HL-60 (cell line): ENCODE results near the gene TUBGCP6.

Experiments used
- DNase-seq, 2 experiments: peaks; one replicate each; pipeline ENCODE4 v3.0.0-alpha.2; 2010 to 2020; ENCODE audit warnings: low read depth in 1 of 2, low spot score in 1 of 2
- H3K27ac ChIP-seq: fragments of 250-450 bp; sonication (Bioruptor Pico); replicated peaks from 2 replicates; pipeline ENCODE4 v1.5.1; 2020; ENCODE audit warnings: mild to moderate bottlenecking, moderate library complexity
- H3K27me3 ChIP-seq: fragments of 250-450 bp; sonication (Bioruptor Pico); 2 replicates; pipeline ENCODE4 v1.5.1; 2021; ENCODE audit warnings: mild to moderate bottlenecking, moderate library complexity; ENCODE audit not compliant: insufficient read depth, poor library complexity, severe bottlenecking
- H3K4me3 ChIP-seq: replicated peaks from 2 replicates; pipeline ENCODE4 v1.5.1; 2011; ENCODE audit warnings: mild to moderate bottlenecking, control low read depth, low read length; ENCODE audit not compliant: insufficient read depth
- GABPA ChIP-seq: IDR thresholded peaks from 2 replicates; pipeline ENCODE4 v1.6.1; 2012; ENCODE audit warnings: low read depth
- POLR2AphosphoS5 ChIP-seq: IDR thresholded peaks from 2 replicates; pipeline ENCODE4 v1.6.1; 2012; ENCODE audit warnings: low read depth
- SPI1 ChIP-seq: IDR thresholded peaks from 2 replicates; pipeline ENCODE4 v1.6.1; 2012; ENCODE audit warnings: low read depth, mild to moderate bottlenecking, borderline replicate concordance
- TF ChIP-seq, protein P1 (sequence below): IDR thresholded peaks from one replicate; pipeline ENCODE4 v1.5.1; 2011; ENCODE audit warnings: low read length, control low read depth, inconsistent platforms; ENCODE audit not compliant: insufficient read depth
- TF ChIP-seq, protein P2 (sequence below): IDR thresholded peaks from 2 replicates; pipeline ENCODE4 v1.6.1; 2012; ENCODE audit warnings: low read depth; ENCODE audit not compliant: insufficient replicate concordance

Gene TUBGCP6

DNA sequence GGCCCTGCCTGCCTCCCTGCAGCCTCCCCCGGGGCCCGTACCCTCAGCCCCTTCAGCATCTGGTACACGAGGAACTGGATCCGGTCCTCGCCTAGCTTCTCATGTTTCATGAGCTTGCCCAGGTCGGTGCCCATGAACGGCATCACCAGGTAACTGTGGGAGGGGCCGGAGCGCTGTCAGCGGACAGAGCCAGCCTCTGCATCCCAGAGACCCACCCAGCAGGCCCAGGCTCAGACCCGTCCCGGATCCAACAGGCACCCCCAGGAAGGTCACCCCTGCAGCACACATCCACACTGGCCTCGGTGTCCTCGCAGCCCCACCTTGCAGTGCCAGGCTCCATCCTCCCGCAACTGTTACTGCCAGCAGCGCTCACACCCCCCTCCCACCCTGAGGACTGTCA lies 12.2 kb upstream of the TUBGCP6 start:
- no peak overlapping the region for H3K27ac ChIP-seq
- no peaks in the 10 kb centered on the region for H3K27me3 ChIP-seq
- no peak for DNase-seq
- TF ChIP-seq, protein P1, sequence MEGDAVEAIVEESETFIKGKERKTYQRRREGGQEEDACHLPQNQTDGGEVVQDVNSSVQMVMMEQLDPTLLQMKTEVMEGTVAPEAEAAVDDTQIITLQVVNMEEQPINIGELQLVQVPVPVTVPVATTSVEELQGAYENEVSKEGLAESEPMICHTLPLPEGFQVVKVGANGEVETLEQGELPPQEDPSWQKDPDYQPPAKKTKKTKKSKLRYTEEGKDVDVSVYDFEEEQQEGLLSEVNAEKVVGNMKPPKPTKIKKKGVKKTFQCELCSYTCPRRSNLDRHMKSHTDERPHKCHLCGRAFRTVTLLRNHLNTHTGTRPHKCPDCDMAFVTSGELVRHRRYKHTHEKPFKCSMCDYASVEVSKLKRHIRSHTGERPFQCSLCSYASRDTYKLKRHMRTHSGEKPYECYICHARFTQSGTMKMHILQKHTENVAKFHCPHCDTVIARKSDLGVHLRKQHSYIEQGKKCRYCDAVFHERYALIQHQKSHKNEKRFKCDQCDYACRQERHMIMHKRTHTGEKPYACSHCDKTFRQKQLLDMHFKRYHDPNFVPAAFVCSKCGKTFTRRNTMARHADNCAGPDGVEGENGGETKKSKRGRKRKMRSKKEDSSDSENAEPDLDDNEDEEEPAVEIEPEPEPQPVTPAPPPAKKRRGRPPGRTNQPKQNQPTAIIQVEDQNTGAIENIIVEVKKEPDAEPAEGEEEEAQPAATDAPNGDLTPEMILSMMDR, result no peak
- TF ChIP-seq POLR2AphosphoS5, result 0 out of 2 replicates have a peak, but pooled peaks have one; percentile 2
- no peak for TF ChIP-seq GABPA
- no peak overlapping the region for H3K4me3 ChIP-seq

DNA sequence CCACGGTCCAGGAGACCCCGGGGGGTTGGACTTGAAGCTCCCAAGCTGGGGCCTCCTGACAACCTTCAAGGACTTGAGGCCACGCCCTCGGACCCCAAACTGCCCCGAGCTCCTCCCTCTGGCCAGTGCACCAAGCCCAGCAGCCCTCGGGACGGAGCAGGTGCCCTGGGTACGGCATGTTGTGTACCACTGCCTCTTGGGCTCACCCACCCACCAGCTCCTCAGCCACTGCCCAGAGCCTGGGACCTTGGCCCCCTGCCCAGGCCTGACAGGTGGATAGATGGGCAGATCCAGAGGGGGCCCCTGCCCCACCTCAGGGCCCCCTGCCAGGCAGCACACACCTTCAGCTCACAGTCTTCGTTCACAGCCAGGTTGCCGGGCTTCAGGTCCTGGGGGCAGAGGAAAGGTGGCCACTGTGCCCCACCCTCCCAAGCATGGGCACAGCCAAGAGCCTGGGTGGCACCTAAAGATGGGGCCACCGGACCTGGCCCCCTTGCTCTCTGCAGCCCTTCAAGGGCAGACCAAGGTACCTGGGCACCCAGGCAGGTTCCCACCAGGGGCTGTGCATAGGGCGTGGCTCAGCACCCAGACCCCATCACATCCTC lies 11.5 kb upstream of the TUBGCP6 start:
- TF ChIP-seq POLR2AphosphoS5 (no peak), GABPA (no peak), SPI1 (no peak)
- TF ChIP-seq, protein P1, result no peak
- Histone ChIP-seq H3K4me3 (no peak overlapping the region), H3K27ac (no peak overlapping the region), H3K27me3 (no peaks in the 10 kb centered on the region)
- no peak for DNase-seq

DNA sequence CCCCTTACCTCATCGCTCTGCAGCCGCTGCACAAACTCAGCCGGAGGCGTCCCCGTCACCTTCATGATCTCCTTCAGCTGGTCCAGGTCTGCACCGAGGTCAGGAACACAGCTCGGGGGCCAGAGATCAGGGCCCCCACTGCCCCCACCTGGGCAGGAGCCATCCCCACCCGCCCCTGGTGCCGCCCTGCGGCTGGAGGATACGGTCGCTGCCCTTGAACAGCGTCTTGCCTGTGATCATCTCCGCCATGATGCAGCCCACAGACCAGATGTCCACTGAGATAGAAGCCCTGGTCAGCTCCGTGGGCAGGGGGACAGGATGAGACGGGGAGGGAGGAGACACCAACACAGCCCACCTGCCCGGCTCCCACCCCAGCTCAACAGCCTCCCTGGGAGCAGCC lies 10.8 kb upstream of the TUBGCP6 start:
- no peaks in the 10 kb centered on the region for H3K27me3 ChIP-seq
- no peak overlapping the region for H3K27ac ChIP-seq
- DNase-seq, result no peak
- TF ChIP-seq SPI1, result no peak
- TF ChIP-seq, protein P2, sequence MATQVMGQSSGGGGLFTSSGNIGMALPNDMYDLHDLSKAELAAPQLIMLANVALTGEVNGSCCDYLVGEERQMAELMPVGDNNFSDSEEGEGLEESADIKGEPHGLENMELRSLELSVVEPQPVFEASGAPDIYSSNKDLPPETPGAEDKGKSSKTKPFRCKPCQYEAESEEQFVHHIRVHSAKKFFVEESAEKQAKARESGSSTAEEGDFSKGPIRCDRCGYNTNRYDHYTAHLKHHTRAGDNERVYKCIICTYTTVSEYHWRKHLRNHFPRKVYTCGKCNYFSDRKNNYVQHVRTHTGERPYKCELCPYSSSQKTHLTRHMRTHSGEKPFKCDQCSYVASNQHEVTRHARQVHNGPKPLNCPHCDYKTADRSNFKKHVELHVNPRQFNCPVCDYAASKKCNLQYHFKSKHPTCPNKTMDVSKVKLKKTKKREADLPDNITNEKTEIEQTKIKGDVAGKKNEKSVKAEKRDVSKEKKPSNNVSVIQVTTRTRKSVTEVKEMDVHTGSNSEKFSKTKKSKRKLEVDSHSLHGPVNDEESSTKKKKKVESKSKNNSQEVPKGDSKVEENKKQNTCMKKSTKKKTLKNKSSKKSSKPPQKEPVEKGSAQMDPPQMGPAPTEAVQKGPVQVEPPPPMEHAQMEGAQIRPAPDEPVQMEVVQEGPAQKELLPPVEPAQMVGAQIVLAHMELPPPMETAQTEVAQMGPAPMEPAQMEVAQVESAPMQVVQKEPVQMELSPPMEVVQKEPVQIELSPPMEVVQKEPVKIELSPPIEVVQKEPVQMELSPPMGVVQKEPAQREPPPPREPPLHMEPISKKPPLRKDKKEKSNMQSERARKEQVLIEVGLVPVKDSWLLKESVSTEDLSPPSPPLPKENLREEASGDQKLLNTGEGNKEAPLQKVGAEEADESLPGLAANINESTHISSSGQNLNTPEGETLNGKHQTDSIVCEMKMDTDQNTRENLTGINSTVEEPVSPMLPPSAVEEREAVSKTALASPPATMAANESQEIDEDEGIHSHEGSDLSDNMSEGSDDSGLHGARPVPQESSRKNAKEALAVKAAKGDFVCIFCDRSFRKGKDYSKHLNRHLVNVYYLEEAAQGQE, result no peak
- no peak overlapping the region for H3K4me3 ChIP-seq

DNA sequence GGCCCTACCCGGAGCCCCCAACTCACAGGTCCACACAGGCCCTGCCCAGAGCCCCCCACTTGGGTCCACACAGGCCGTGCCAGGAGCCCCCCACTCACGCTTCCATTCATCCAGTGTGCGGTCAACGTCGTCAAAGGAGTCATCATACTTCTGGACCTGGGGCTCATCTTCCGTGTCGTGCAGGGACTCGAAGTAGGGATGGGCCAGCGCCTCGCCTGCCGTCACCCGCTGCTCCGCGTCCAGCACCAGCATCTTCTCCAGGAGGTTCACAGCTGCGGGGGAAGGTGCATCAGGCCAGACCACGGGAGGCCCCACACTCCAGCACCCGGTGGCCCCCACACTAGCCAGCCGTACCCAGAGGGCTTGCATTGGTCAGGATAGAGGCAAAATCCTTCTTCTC lies 10.3 kb upstream of the TUBGCP6 start:
- Histone ChIP-seq H3K27me3 (no peaks in the 10 kb centered on the region), H3K27ac (no peak overlapping the region), H3K4me3 (no peak overlapping the region)
- no peak for DNase-seq
- TF ChIP-seq, protein P2, result no peak
- TF ChIP-seq, protein P1, result no peak
- TF ChIP-seq GABPA, result no peak
